K562 (cell line): ENCODE data around the gene RGL4. TPM values are rescaled to one million over a fixed set of nuclear protein-coding genes. Genes with fewer than 3 reads are reported as not detected.

Experiments used
- BDP1 ChIP-seq: IDR thresholded peaks from 3 replicates; pipeline ENCODE4 v1.6.1; 2011; ENCODE audit not compliant: insufficient read length, insufficient read depth
- CTBP1 ChIP-seq: fragments of 450-650 bp; IDR thresholded peaks from 2 replicates; pipeline ENCODE4 v1.6.1; 2016; ENCODE audit warnings: borderline replicate concordance
- DACH1 ChIP-seq: fragments of 450-650 bp; IDR thresholded peaks from 2 replicates; pipeline ENCODE4 v1.6.1; 2018; ENCODE audit not compliant: partially characterized antibody
- E2F6 ChIP-seq, 2 experiments: IDR thresholded peaks; 2 replicates each; pipeline ENCODE4 v1.6.1; 2011; ENCODE audit warnings: borderline replicate concordance in 1 of 2, control low read depth in 1 of 2, low read depth in 1 of 2, low read length in 1 of 2, mild to moderate bottlenecking in 1 of 2, mixed read lengths in 1 of 2, moderate library complexity in 1 of 2; ENCODE audit not compliant: insufficient read depth in 1 of 2, insufficient read length in 1 of 2, poor library complexity in 1 of 2, severe bottlenecking in 1 of 2; ENCODE audit errors: extremely low read depth in 1 of 2
- JUND ChIP-seq, 2 experiments: IDR thresholded peaks; 2 replicates in 1 of 2; 3 replicates in 1 of 2; pipeline ENCODE4 v1.6.1; 2011; ENCODE audit warnings: borderline replicate concordance in 2 of 2, low read depth in 2 of 2, low read length in 2 of 2, improper control_type of control experiment in 1 of 2, missing biosample characterization in 1 of 2, missing genetic modification characterization in 1 of 2, missing genetic modification reagents in 1 of 2
- MAX ChIP-seq: sonication (generic); formaldehyde crosslinking; IDR thresholded peaks from 2 replicates; pipeline ENCODE4 v1.9.0; 2022; ENCODE audit warnings: mild to moderate bottlenecking, missing genetic modification reagents
- MYC ChIP-seq, 2 experiments: fragments of 250-450 bp in 1 of 2; sonication (Bioruptor Pico) in 1 of 2; IDR thresholded peaks; 2 replicates each; pipeline versions ENCODE4 v1.5.1 to v1.6.1; 2012 to 2021; ENCODE audit warnings: low read depth in 2 of 2, borderline replicate concordance in 1 of 2, improper control_type of control experiment in 1 of 2, low read length in 1 of 2, mild to moderate bottlenecking in 1 of 2, moderate library complexity in 1 of 2
- NCOR1 ChIP-seq: fragments of 450-650 bp; IDR thresholded peaks from 2 replicates; pipeline ENCODE4 v1.6.1; 2016; ENCODE audit warnings: mild to moderate bottlenecking, moderate library complexity
- POLR2AphosphoS5 ChIP-seq: IDR thresholded peaks from 2 replicates; pipeline ENCODE4 v1.6.1; 2011; ENCODE audit warnings: mild to moderate bottlenecking, low read depth, low read length, moderate library complexity; ENCODE audit not compliant: control insufficient read depth, insufficient read depth
- PURB ChIP-seq: sonication (generic); formaldehyde crosslinking; IDR thresholded peaks from 2 replicates; pipeline ENCODE4 v1.9.0; 2021; ENCODE audit warnings: low read depth, mild to moderate bottlenecking, missing genetic modification reagents
- RAD51 ChIP-seq: fragments of 450-650 bp; IDR thresholded peaks from 2 replicates; pipeline ENCODE4 v1.7.1; 2016; ENCODE audit warnings: low read depth, mild to moderate bottlenecking, borderline replicate concordance
- RCOR1 ChIP-seq, 2 experiments: IDR thresholded peaks; 2 replicates each; pipeline ENCODE4 v1.6.1; 2012; ENCODE audit warnings: low read depth in 2 of 2, low read length in 2 of 2, borderline replicate concordance in 1 of 2, improper control_type of control experiment in 1 of 2
- REST ChIP-seq, 2 experiments: fragments of 450-650 bp; formaldehyde crosslinking in 1 of 2; IDR thresholded peaks; 2 replicates each; pipeline versions ENCODE4 v1.4.0 to v1.6.1; 2014 to 2020; ENCODE audit warnings: mild to moderate bottlenecking in 2 of 2, borderline replicate concordance in 1 of 2, low read depth in 1 of 2
- SMARCA4 ChIP-seq: fragments of 450-650 bp; IDR thresholded peaks from 2 replicates; pipeline ENCODE4 v1.6.1; 2016
- TEAD4 ChIP-seq, 2 experiments: sonication (generic) in 1 of 2; formaldehyde crosslinking in 1 of 2; IDR thresholded peaks; 2 replicates each; pipeline versions ENCODE4 v1.6.1 to v1.8.0; 2012 to 2022; ENCODE audit warnings: borderline replicate concordance in 1 of 2, inconsistent platforms in 1 of 2, low read length in 1 of 2, mild to moderate bottlenecking in 1 of 2, missing genetic modification reagents in 1 of 2
- ZNF12 ChIP-seq: sonication (generic); formaldehyde crosslinking; IDR thresholded peaks from 2 replicates; pipeline ENCODE4 v1.4.0; 2020; ENCODE audit warnings: mild to moderate bottlenecking, missing genetic modification reagents
- ZNF24 ChIP-seq: fragments of 450-650 bp; IDR thresholded peaks from 2 replicates; pipeline ENCODE4 v1.6.1; 2016
- polyA plus RNA-seq, 8 experiments: library from polyadenylated mRNA; depleted of rRNA in 4 of 8; stranded (reverse) in 5 of 8; unstranded in 3 of 8; fragments of >200 nt; fragmentation: Nextera tagmentation in 2 of 8; fragmentation: Illumina TruSeq in 1 of 8; extraction: Ambion mirVana in 2 of 8; extraction: Trizol in 1 of 8; gene quantifications; 2 replicates each; pipeline versions ENCODE4 v1.2.1 to v1.2.3, GENCODE V29; 2011 to 2014; ENCODE audit warnings: inconsistent platforms in 1 of 8, missing spikeins in 1 of 8
- total RNA-seq, 7 experiments: library from RNA; depleted of rRNA in 6 of 7; stranded (reverse); fragments of >200 nt in 6 of 7; fragmentation: Illumina TruSeq in 2 of 7; extraction: Trizol in 2 of 7; gene quantifications; 2 replicates each; pipeline versions ENCODE4 v1.2.1 to v1.2.3, GENCODE V29; 2011 to 2021; ENCODE audit warnings: low replicate concordance in 1 of 7

Gene RGL4
- total and polyA plus RNA-seq, 9 of the 15 experiments (the other 6 are each of a cell fraction or from before 2014, with no cell fraction given), result not detected

- TF ChIP-seq REST (IDR thresholded peaks at IDR 0.05; ENCODE audit: borderline replicate concordance) (0 out of 2 replicates have a peak, but pooled peaks have one; percentile 24), REST (CRISPR knock-in tag; IDR thresholded peaks at IDR 0.05; ENCODE audit: low read depth) (no peak), SMARCA4 (peak; percentile 51; the same call in 1 of the 2 replicates), RAD51 (no peak), BDP1 (no peak), MYC (IDR thresholded peaks at IDR 0.05; ENCODE audit: low read depth, low read length) (peak; percentile 50; the same call in 1 of the 2 replicates), MYC (CRISPR knock-in tag; IDR thresholded peaks at IDR 0.05; ENCODE audit: borderline replicate concordance, low read depth) (no peak), MAX (CRISPR knock-in tag) (peak; percentile 44), ZNF12 (CRISPR knock-in tag) (no peak), E2F6 (IDR thresholded peaks at IDR 0.05; ENCODE audit: borderline replicate concordance in 1 of 2, extremely low read depth in 1 of 2, insufficient read depth in 1 of 2, insufficient read length in 1 of 2, low read depth in 1 of 2, low read length in 1 of 2, poor library complexity in 1 of 2, severe bottlenecking in 1 of 2) (peak; percentile 79 to 88), TEAD4 (IDR thresholded peaks at IDR 0.05; ENCODE audit: low read length) (peak; percentile 52), TEAD4 (CRISPR knock-in tag; IDR thresholded peaks at IDR 0.05; ENCODE audit: borderline replicate concordance) (no peak), DACH1 (peak; percentile 22), POLR2AphosphoS5 (peak; percentile 47; the same call in 1 of the 2 replicates), CTBP1 (peak; percentile 31; the same call in 1 of the 2 replicates), ZNF24 (no peak), JUND (IDR thresholded peaks at IDR 0.05; ENCODE audit: borderline replicate concordance, low read depth, low read length) (peak; percentile 22; the same call in 1 of the 2 replicates), JUND (tag; IDR thresholded peaks at IDR 0.05; ENCODE audit: borderline replicate concordance, low read depth, low read length) (no peak), NCOR1 (peak; percentile 68), RCOR1 (IDR thresholded peaks at IDR 0.05; ENCODE audit: borderline replicate concordance in 1 of 2, low read depth in 2 of 2, low read length in 2 of 2) (0 out of 4 replicates have a peak, but pooled peaks of 1 of the 2 experiments have one; percentile 32), PURB (CRISPR knock-in tag) (no peak)
These were observed 6.2 kb upstream of the RGL4 start (continued) for GRCh38 chr22:23684561-23685031.
